HepG2 (cell line): ENCODE measurements around the gene SDR39U1. TPM values are rescaled to one million over a fixed set of nuclear protein-coding genes. Genes with fewer than 3 reads are reported as not detected.
A peak's percentile ranks its signal among the peaks of the same experiment; 100 is the strongest.

Experiments
- ARHGAP35 ChIP-seq: sonication (generic); formaldehyde crosslinking; IDR thresholded peaks from 2 replicates; pipeline ENCODE4 v1.9.0; 2022; ENCODE audit warnings: mild to moderate bottlenecking, inconsistent platforms, moderate library complexity, missing genetic modification reagents, borderline replicate concordance
- CEBPZ ChIP-seq: IDR thresholded peaks from 2 replicates; pipeline ENCODE4 v1.6.1; 2012; ENCODE audit warnings: low read length, improper control_type of control experiment
- CREB1 ChIP-seq, 2 experiments: fragments of 450-650 bp in 1 of 2; IDR thresholded peaks; 2 replicates each; pipeline ENCODE4 v1.6.1; 2016 to 2017; ENCODE audit warnings: control low read depth in 1 of 2, mild to moderate bottlenecking in 1 of 2, missing compliant biosample characterization in 1 of 2, missing genetic modification characterization in 1 of 2
- ETV6 ChIP-seq: sonication (generic); formaldehyde crosslinking; conservative IDR thresholded peaks from 2 replicates; pipeline ENCODE4 v1.4.0; 2020; ENCODE audit warnings: missing genetic modification reagents
- IRF1 ChIP-seq: sonication (generic); formaldehyde crosslinking; IDR thresholded peaks from 2 replicates; pipeline ENCODE4 v1.4.0; 2020; ENCODE audit warnings: low read depth, mild to moderate bottlenecking, missing genetic modification reagents
- KDM3A ChIP-seq: IDR thresholded peaks from 2 replicates; pipeline ENCODE4 v1.6.1; 2018; ENCODE audit warnings: low read depth, missing compliant biosample characterization
- KMT2B ChIP-seq: IDR thresholded peaks from 2 replicates; pipeline ENCODE4 v1.6.1; 2016; ENCODE audit warnings: missing genetic modification reagents, missing compliant biosample characterization
- MAX ChIP-seq: IDR thresholded peaks from 2 replicates; pipeline ENCODE4 v1.6.1; 2012; ENCODE audit warnings: inconsistent platforms
- NCOA2 ChIP-seq: sonication (generic); formaldehyde crosslinking; IDR thresholded peaks from 2 replicates; pipeline ENCODE4 v1.8.0; 2022; ENCODE audit warnings: inconsistent platforms
- NCOR1 ChIP-seq: fragments of 200-600 bp; sonication (generic); IDR thresholded peaks from 2 replicates; pipeline ENCODE4 v1.7.0; 2017; ENCODE audit warnings: antibody characterized with exemption, low read length, borderline replicate concordance
- NONO ChIP-seq, 2 experiments: fragments of 450-650 bp in 1 of 2; sonication (generic) in 1 of 2; formaldehyde crosslinking in 1 of 2; IDR thresholded peaks in 1 of 2; conservative IDR thresholded peaks in 1 of 2; 2 replicates each; pipeline versions ENCODE4 v1.6.1 to v1.8.0; 2017 to 2022; ENCODE audit warnings: mild to moderate bottlenecking in 1 of 2, missing genetic modification reagents in 1 of 2, moderate library complexity in 1 of 2
- PHB2 ChIP-seq: fragments of 450-650 bp; IDR thresholded peaks from 2 replicates; pipeline ENCODE4 v1.6.1; 2018; ENCODE audit not compliant: partially characterized antibody
- REST ChIP-seq, 2 experiments: IDR thresholded peaks; 2 replicates each; pipeline ENCODE4 v1.6.1; 2011 to 2012; ENCODE audit warnings: low read length in 2 of 2, borderline replicate concordance in 1 of 2, low read depth in 1 of 2, mild to moderate bottlenecking in 1 of 2, moderate library complexity in 1 of 2
- SOX13 ChIP-seq, 3 experiments: fragments of 450-650 bp in 1 of 3; sonication (generic) in 1 of 3; formaldehyde crosslinking in 1 of 3; IDR thresholded peaks in 2 of 3; conservative IDR thresholded peaks in 1 of 3; 2 replicates each; pipeline versions ENCODE4 v1.5.0 to v1.6.1; 2016 to 2020; ENCODE audit warnings: antibody characterized with exemption in 1 of 3, mild to moderate bottlenecking in 1 of 3, missing compliant biosample characterization in 1 of 3, missing genetic modification reagents in 1 of 3, moderate library complexity in 1 of 3
- YEATS4 ChIP-seq: sonication (generic); formaldehyde crosslinking; IDR thresholded peaks from 2 replicates; pipeline ENCODE4 v1.4.0; 2020; ENCODE audit warnings: missing genetic modification reagents, borderline replicate concordance
- ZFP36 ChIP-seq: fragments of 150-350 bp; IDR thresholded peaks from 2 replicates; pipeline ENCODE4 v1.6.1; 2018; ENCODE audit warnings: borderline replicate concordance, low read length, low read depth; ENCODE audit not compliant: partially characterized antibody
- ZNF18 ChIP-seq: sonication (generic); formaldehyde crosslinking; IDR thresholded peaks from 2 replicates; pipeline ENCODE4 v1.8.0; 2022; ENCODE audit warnings: mild to moderate bottlenecking, missing genetic modification reagents; ENCODE audit not compliant: insufficient replicate concordance
- polyA plus RNA-seq, 8 experiments: library from polyadenylated mRNA; depleted of rRNA in 3 of 8; stranded (reverse) in 7 of 8; unstranded in 1 of 8; fragments of >200 nt; fragmentation: Illumina TruSeq in 4 of 8; extraction: Trizol in 4 of 8; gene quantifications; 2 replicates each; pipeline versions ENCODE4 v1.2.1 to v1.2.3, GENCODE V29; 2011 to 2016; ENCODE audit warnings: low read depth in 4 of 8, missing spikeins in 1 of 8, mixed read lengths in 1 of 8; ENCODE audit not compliant: insufficient read depth in 1 of 8
- total RNA-seq, 5 experiments: library from RNA; depleted of rRNA; stranded (reverse); fragments of >200 nt; fragmentation: Illumina TruSeq; extraction: Trizol; gene quantifications; 2 replicates each; pipeline ENCODE4 v1.2.3, GENCODE V29; 2016; ENCODE audit warnings: low read depth in 1 of 5

Gene SDR39U1
- total and polyA plus RNA-seq, 2 of the 13 experiments (the other 11 are each of a cell fraction or from before 2014, with no cell fraction given) = 34.4 to 129 TPM

GRCh38 chr14:24481622-24482324, 39.2 kb upstream of the SDR39U1 start (continued):
- TF ChIP-seq NCOA2 (CRISPR knock-in tag) (no peak), PHB2 (no peak), ARHGAP35 (no peak; the same call in 1 of the 2 replicates), NONO (IDR thresholded peaks at IDR 0.05) (no peak), NONO (CRISPR knock-in tag; conservative IDR thresholded peaks at IDR 0.05) (peak; percentile 88; the same call in 1 of the 2 replicates), NCOR1 (peak; percentile 81), REST (IDR thresholded peaks at IDR 0.05; ENCODE audit: borderline replicate concordance in 1 of 2, low read depth in 1 of 2, low read length in 2 of 2) (no peak), ZNF18 (CRISPR knock-in tag) (no peak), CREB1 (IDR thresholded peaks at IDR 0.05) (no peak), CREB1 (CRISPR knock-in tag; IDR thresholded peaks at IDR 0.05) (no peak), KMT2B (CRISPR knock-in tag) (0 out of 2 replicates have a peak, but pooled peaks have one; percentile 49), ETV6 (CRISPR knock-in tag) (no peak), CEBPZ (no peak), KDM3A (CRISPR knock-in tag) (peak; percentile 79), ZFP36 (no peak), MAX (peak; percentile 71), IRF1 (CRISPR knock-in tag) (0 out of 2 replicates have a peak, but pooled peaks have one; percentile 41), YEATS4 (peak; percentile 73), SOX13 (IDR thresholded peaks at IDR 0.05) (no peak), SOX13 (CRISPR knock-in tag; conservative IDR thresholded peaks at IDR 0.05 in 1 of 2, IDR thresholded peaks at IDR 0.05 in 1 of 2) (no peak; a peak in 1 of 4 replicates)
